Measurements from ENCODE around the gene FATE1. TPM values are rescaled to one million over a fixed set of nuclear protein-coding genes. Genes with fewer than 3 reads are reported as not detected.

Gene FATE1
- total RNA-seq, 4 donors from 2014 or later, result not detected

GRCh38 chrX:151743651-151744470 is 28.0 kb downstream of the FATE1 start:
- TF ChIP-seq CTCF (IDR thresholded peaks at IDR 0.05; ENCODE audit: low read depth), result no peak

- no peak for TF ChIP-seq CTCF (IDR thresholded peaks at IDR 0.05; ENCODE audit: low read depth)
Observed at GRCh38 chrX:151745651-151746050, 29.8 kb downstream of the FATE1 start.

DNA sequence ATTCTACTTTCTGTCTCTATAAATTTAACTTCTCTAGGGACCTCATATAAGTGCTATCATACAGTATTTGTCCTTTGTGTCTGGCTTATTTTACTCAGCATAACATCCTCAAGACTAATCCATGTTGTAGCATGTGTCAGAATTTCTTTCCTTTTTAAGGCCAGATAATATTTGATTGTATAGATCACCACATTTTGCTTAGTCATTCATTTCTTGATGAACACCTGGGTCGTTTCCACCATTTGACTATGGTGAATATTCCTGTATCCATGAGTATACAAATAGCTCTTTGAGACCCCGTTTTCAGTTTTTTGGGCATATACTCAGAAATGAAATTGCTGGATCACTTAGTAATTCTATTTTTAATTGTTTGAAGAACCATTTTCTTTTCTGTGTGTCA is 30.7 kb downstream of the FATE1 start:
- TF ChIP-seq CTCF (IDR thresholded peaks at IDR 0.05; ENCODE audit: low read depth), result no peak

DNA sequence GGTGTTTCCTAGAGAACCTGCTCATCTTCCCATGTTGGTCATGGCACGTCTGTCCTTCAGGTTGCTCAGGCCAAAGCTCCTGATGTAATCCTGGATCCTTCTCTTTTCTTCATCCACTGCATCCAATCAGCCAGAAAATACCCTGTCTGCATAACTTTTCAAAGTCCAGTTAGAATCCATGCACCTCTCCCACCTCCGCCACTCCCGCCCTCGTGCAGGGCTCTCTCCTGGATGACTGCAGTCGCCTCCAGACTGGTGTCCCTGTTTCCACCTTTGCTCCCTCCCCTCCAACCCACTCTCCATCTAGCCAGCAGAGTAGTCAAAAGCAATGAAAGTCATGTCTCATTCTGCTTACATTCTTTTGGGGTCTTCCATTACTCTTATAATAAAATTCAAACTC is 34.7 kb downstream of the FATE1 start:
- TF ChIP-seq CTCF (IDR thresholded peaks at IDR 0.05; ENCODE audit: low read depth), result no peak

GRCh38 chrX:151752847-151753246 is 37.0 kb downstream of the FATE1 start:
- TF ChIP-seq CTCF (IDR thresholded peaks at IDR 0.05; ENCODE audit: low read depth), result no peak

DNA sequence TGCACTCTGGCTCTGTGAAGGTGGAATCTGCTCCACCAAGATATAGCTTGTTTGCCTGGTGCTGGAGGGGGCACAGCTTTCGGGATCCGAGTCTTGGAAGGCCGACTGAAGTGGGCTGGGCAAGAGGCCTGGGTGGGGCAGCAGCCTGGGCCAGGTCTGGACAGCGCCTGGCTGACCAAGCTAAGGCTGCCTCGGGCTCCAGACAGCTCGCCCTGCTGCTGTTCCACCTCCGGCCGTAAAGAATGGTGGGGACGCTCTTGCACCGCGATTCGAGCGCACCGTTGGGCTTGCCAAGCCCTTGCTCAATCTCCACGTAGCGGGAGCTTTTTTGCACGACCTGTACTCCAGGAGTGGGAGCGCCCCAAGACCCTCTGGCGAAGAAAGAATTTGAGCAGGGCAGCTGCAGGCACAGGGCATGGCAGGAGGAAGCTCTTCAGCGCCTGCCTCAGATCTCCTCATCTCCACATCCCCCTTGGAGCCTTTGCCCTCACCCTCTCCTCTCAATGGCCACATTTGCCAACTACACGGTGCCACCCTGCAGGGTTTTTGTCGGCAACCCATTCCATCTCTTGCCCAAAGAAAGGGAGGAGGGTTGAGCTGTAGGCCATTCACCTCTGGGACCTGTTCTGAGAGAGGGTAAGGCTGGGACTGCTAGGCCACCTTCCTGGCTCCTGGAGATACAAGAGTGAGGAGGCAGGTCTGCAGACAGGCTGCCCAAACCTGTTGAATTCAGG is 37.6 kb downstream of the FATE1 start:
- no peak for TF ChIP-seq CTCF (IDR thresholded peaks at IDR 0.05; ENCODE audit: low read depth)

DNA sequence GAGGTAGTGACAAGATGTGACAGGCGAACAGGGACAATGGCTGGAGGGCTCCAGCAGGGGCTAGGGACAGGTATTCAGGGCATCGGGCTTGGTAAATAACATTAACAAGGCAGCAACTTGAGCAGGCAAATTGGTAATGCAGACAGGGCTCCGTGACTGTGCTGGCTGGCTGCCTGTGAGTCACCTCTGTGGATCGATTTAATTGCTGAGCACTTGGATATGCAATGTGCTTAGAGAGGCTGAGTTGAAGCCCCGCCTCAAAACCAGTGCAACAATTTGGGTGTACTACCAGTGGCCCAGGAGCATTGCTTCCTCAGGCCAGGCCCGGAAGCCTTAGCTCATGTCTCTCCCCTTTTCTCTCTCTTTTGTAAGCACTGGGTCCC is 38.2 kb downstream of the FATE1 start:
- no peak for TF ChIP-seq CTCF (IDR thresholded peaks at IDR 0.05; ENCODE audit: low read depth)

Data from subcutaneous adipose tissue (tissue), 4 donors.